HG02571 (cell line): ENCODE data around the gene CTU2.
"Not testable (repeated sequence)": the region's sequence is repeated elsewhere in the genome, so short reads cannot be mapped to it uniquely, and the experiment has no call there.

Experiments used
- ATAC-seq: cut with Tn5 transposase; IDR thresholded peaks from one replicate; pipeline ENCODE4 v1.9.1; 2021; ENCODE audit warnings: mild to moderate bottlenecking, moderate library complexity; ENCODE audit not compliant: unreplicated experiment

The CTU2 gene

DNA sequence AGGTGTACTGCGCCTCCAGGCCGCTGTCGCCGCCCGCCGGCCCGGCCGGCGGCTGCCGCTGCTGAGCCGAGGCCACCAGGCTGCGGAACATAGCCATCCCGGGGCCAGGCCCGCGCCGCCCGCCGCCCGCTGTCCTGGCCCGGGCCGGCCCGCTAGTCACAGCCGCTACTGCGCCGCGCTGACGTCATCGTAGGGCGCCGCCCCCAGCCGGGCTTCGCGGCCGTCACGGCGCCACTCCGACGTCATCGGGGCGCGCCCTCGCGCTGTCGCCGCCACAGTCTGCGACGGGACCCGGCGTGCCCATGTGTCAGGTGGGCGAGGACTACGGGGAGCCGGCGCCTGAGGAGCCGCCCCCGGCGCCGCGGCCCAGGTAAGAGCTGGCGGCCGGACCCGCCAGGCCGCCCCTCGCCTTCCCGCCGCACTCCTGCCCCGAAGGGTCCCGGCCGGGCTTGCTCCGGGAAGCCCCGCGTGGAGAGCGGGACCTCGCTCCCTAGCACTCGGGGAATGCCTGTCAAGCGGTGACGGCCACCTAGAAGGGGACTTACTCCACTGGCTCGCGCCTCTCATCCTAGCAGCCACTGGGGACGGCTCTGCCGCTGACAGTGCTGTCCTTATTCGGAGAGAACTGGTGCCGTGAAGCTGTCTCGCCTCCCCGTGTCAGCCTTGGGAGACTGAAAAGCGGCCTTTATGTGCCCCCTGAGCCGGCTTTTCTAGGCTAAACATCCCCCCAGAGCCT, at the start of gene CTU2, which contains the start of gene RNF166:
Gene CTU2, plus strand, starts transcription at position 275 of the 736 bp plus-strand sequence. Its CDS starts 28 bp downstream, at position 303.
Gene RNF166, minus strand, starts transcription at position 180 of the 736 bp plus-strand sequence. Its CDS starts 83 bp downstream, at position 97.
- peak; percentile 58 for ATAC-seq

DNA sequence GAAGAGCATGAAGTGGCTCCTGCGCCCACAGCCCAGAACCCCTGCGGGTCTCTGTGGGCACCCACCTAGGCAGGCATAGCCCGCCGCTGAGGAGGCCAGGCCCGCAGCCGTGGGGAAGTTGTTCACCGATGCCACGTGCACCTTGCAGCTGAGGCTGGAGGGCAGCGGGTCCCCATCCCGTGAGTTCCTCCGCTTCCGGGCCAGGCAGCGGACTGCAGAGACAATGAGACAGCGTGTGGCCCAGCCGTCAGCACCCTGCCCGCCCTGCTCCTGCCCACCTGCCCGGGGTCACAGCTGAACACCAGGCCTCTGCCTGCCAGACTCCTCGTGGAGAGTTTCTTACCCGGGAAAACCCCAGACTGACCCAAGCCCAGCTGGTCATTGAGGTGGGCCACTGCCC, 48.9 kb upstream of the CTU2 start:
- ATAC-seq: no peak

DNA sequence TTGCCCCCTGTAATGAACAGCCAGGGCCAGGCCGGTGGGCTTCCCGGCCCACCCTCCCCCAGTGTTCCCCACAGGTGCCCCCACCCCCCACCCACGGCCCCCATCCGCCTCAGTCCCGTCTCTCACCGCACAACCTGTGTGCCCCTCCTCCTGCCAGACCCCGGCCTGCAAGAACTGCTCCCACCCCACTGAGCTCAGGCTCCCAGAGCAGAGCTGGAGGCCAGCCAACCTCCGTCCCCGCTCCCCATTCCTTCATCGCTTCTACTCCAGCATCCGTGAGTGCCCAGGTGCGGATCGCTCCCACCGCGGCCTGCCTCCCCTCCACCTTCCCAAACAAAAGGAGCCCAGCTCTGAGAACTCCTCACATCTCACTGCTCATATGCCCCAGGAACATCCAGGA, 47.6 kb upstream of the CTU2 start:
- no peak for ATAC-seq

DNA sequence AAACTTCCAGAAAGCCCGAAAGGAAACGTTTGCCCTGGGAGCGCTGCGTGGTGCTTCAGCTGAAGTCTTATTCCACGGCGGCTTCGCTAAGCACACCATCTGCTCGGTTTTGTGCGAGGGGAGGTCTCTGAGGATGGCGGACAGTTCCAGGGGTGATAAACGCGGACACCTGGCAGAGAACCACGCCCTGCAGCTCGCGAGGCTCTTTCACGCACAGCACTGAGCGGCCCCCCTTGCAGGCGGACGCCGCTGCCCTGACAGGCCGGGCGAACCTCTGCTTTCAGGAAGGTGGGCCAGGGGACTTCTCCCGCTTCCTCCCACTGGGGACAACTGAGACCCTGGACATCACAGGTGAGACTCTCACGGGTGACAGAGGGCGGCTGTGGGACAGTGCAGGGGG, 47.1 kb upstream of the CTU2 start:
- no peak for ATAC-seq

- no peak for ATAC-seq
Measured at GRCh38 chr16:88661468-88661867, 44.8 kb upstream of the CTU2 start.

DNA sequence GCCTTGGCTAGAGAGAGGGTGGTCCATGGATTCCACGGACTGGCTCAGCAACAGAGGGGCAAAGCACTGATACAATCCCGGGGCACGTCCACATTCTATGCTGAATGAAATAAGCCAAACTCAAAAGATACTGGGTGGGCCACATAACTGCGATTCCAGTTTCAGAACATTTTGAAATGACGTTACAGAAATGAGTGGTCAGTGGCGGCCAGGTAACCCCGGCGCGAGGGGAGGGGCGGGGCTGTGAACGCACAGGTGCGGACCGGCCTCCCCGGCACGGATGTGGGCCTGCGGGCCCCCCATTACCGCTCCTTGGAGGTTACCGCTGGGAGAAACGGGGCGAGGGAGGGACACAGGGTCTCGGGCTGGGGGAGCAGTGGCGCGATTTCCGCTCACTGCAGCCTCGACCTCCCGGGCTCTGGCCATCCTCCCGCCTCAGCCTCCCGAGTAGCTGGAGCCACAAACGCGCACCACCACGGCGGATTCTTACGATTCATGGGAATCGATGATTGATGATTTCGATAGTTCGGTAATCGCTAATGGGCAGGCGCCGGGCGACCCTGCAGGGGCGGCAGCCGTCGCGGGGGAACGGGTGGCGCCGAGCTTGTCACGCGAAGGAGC, 44.0 kb upstream of the CTU2 start:
- no peak for ATAC-seq

DNA sequence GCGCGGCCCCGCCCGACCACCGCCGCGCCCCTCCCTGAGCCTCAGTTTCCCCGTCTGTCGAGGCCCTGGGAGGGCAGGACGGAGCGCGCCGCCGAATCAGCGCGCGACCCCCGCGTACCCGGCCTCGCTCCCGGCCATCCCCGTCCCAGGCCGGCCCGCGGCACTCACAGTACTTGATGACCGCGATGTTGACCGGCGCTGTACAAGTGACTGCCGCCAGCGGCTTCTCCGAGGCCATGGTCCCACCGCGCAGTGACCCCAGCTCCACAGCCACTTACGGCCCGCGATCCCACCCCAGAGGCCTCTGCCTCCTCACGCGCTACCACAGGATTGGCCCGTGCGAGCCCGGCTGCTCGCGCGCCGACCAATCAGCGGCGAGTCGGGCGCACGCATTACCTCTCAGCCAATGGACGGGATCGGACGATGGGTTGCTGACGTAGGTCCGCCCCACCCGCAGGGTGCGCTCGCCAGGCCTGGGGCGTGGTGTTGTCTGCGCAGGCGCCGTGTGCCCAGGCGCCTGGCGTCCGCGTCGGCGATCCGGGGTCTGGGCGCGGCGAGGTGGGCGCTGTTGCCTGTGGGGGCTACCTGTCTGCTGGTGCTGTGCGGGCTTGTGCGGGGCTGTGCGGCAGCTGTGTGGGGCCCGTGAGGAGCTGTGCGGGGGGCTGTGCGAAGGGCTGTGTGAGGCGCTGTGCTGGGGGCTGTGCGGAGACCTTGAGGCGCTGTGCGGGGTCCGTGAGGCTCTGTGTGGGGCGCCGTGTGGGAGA, 43.3 kb upstream of the CTU2 start, which contains the start of gene MVD:
Gene MVD, minus strand, starts transcription at position 249 of the 764 bp plus-strand sequence. Its CDS starts 11 bp downstream, at position 238.
- peak; percentile 90 for ATAC-seq

DNA sequence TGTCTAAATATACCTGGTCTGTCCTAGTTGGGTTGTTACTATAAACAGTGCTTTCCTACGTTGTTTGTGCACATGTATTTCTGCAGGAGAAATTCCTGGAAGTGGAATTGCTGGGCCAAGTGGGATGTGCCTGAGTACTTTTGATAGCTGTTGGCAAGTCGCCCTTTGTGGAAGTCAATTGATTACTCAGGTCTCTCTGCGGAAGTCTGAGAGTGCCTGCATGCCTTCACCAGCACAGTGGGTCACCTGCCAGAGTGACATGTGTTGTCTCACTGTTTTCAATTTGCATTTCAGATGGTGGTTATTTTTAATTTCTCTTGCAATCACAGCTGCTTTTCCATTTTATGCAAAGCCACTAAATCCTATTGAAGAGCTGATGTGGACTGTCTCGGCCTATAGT, 41.2 kb upstream of the CTU2 start:
- ATAC-seq: no peak

- no peak for ATAC-seq
Measured at GRCh38 chr16:88665570-88665969, 40.7 kb upstream of the CTU2 start.

GRCh38 chr16:88667461-88667860, 38.8 kb upstream of the CTU2 start:
- no peak for ATAC-seq

DNA sequence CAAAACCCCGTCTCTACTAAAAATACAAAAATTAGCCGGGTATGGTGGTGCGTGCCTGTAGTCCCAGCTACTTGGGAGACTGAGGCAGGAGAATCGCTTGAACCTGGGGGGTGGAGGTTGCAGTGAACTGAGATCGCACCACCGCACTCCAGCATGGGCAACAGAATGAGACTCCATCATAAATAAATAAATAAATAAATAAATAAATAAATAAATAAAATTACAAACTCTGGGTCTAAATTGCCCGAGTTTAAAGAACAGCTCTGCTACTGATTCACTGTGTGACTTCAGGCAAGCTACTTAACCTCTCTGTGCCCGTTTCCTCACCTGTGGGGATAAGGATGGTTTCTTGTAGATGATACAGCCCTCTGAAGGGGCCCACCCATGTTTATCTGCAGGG, 36.8 kb upstream of the CTU2 start:
- ATAC-seq: not testable (repeated sequence)

GRCh38 chr16:88669980-88670379, 36.3 kb upstream of the CTU2 start:
- no peak for ATAC-seq

- no peak for ATAC-seq
Measured at GRCh38 chr16:88671806-88672205, 34.5 kb upstream of the CTU2 start.

DNA sequence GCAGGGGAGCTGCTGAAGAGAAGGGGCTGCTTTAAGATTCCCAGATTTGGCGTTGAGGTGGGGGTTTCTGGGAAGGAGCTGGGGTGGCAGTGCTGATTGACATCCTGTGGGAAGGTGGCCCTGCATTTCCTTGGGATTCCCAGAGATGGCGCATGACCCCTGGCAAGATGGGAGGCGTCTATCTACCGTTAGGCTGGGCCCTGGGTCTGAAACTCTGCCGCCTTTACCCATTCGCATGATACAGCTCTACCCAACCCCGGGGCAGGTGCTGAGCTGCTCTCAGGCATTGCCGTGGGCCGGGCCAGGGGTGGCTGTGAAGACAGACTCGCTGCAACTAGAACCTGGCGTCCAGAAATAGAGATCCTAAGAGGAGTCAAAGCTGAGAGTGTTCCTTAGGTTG, 33.5 kb upstream of the CTU2 start:
- ATAC-seq: no peak

DNA sequence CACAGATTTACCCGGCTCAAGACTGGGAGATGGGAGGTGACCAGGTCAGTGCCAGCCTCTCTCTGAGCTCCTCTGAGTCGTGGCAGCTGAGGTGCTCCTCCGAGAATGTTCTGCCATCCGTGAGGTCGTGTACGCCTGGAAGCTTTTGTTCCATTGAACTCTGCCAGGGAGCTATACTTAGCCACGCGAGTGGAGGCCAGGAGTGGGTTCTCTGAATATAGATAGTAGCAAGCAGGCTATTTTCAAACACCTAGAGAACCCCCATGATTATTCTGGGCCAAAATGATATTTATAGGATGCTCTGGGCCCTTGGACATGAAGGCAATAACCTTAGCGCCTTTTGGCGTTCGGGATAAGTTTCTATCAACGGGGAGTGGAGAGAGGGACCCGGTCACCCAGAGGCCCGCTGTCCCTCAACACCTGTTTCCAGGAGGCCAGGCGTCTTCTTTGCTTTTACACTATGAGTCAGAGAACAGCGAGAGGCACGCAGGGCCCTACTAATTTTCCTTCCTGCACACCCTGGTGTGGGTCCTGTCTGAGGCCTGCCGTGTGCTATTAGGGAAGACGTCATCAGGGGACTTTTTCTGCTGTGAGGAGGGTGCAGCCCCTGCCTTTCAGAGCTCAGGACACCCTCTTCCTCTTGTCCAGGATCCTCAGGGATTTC, 32.5 kb upstream of the CTU2 start:
- no peak for ATAC-seq

GRCh38 chr16:88676502-88677242, 29.6 kb upstream of the CTU2 start:
- ATAC-seq: no peak

GRCh38 chr16:88677721-88678120, 28.6 kb upstream of the CTU2 start:
- no peak for ATAC-seq

DNA sequence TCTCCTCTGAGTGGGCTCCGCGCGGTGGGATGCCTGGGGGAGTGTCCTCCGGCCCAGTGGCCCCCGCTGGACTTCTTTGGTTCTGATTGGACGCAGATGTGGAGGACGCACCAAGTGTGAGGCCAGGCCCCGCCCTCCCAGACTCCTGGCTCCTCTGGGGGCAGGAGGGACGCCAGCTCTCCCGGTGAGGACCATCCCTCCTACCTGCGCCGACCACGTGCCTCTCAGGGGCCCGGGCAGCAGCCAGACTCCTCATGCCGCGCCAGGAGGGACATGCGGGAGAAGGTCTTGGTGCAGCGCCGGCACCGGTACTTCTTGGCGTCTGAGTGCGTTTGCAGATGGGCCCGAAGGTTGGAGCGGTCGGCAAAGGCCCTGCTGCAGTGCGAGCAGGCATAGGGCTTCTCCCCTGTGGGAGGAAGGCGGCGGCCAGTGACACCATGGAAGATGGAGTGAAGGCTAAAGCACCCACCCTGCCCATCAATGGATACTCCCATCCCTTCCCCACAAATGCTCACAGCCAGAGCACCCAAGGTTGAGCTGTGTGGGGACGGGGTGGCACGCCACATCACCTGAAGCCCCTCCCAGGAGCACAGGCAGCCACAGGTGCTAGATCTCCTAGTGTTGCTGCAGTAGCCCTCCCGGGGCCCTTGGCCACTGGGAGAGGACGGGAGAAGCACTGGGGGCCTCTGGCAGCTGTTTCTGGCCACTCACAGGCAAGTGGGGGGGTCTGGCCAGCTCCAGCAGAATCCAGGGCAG, 27.9 kb upstream of the CTU2 start:
- ATAC-seq: no peak

- no peak for ATAC-seq
Measured at GRCh38 chr16:88680554-88681083, 25.7 kb upstream of the CTU2 start.
